HCT116 (cell line): ENCODE results near the gene WDFY2. TPM values are rescaled to one million over a fixed set of nuclear protein-coding genes. Genes with fewer than 3 reads are reported as not detected.

Experiments
- ATAC-seq: fragments of 200-7000 bp; cut with Tn5 transposase; 2 replicates; pipeline ENCODE4 v1.9.1; 2020; ENCODE audit warnings: mild to moderate bottlenecking, moderate library complexity
- BruUV-seq: library from RNA; stranded (reverse); fragments of 400-500 nt; replicated peaks from 2 replicates; lab custom pipeline; 2021; lab: Mats Ljungman, UMichigan
- CTCF ChIA-PET: fragments of 300-600 bp; sonication (Branson Sonifier 250); formaldehyde crosslinking; loops from one replicate; lab custom pipeline; 2021; ENCODE audit warnings: antibody characterized with exemption; lab: Charles Lee
- POLR2A ChIA-PET: fragments of 300-600, 350-600 bp; sonication (Branson Sonifier 250); formaldehyde crosslinking; loops from one replicate; lab custom pipeline; 2021; ENCODE audit warnings: antibody characterized with exemption; lab: Charles Lee
- RAD21 ChIA-PET, 2 experiments: fragments of 300-600 bp; sonication (Branson Sonifier 250); formaldehyde crosslinking; loops; one replicate each; lab custom pipeline; 2023; ENCODE audit warnings: low total read pairs in 2 of 2; ENCODE audit not compliant: uncharacterized antibody in 2 of 2, unreplicated experiment in 2 of 2, low non-redundant PET in 1 of 2; lab: Charles Lee
- DNase-seq: peaks from one replicate; pipeline ENCODE4 v3.0.0-alpha.2; 2010; ENCODE audit warnings: low read depth, low spot score
- H2AFZ ChIP-seq: fragments of 200-600 bp; shearing (Covaris generic), sonication (generic); 2 replicates; pipeline ENCODE4 v1.6.1; 2017; ENCODE audit warnings: low read depth, mixed run types, mixed read lengths, antibody characterized with exemption, low read length; ENCODE audit not compliant: poor library complexity, severe bottlenecking
- H3K27ac ChIP-seq: 2 replicates; pipeline ENCODE4 v1.5.1; 2012; ENCODE audit warnings: low read depth, low read length
- H3K27me3 ChIP-seq: fragments of 200-600 bp; sonication (generic); 2 replicates; pipeline ENCODE4 v1.6.1; 2016; ENCODE audit warnings: mixed run types, low read length, mixed read lengths; ENCODE audit not compliant: insufficient read depth
- H3K36me3 ChIP-seq, 2 experiments: fragments of 200-500 bp in 1 of 2; fragments of 200-600 bp in 1 of 2; sonication (Bioruptor generic) in 1 of 2; sonication (generic) in 1 of 2; 2 replicates each; pipeline versions ENCODE4 v1.5.1 to v1.6.1; 2014 to 2016; ENCODE audit warnings: low read length in 2 of 2, inconsistent platforms in 1 of 2, mixed read lengths in 1 of 2, mixed run types in 1 of 2; ENCODE audit not compliant: insufficient read depth in 2 of 2, control insufficient read depth in 1 of 2
- H3K4me1 ChIP-seq, 2 experiments: fragments of 200-600 bp in 1 of 2; sonication (generic) in 1 of 2; 2 replicates each; pipeline versions ENCODE4 v1.5.1 to v1.6.1; 2012 to 2017; ENCODE audit warnings: low read length in 2 of 2, inconsistent platforms in 1 of 2, mild to moderate bottlenecking in 1 of 2, mixed read lengths in 1 of 2, mixed run types in 1 of 2, moderate library complexity in 1 of 2; ENCODE audit not compliant: insufficient read depth in 2 of 2, control insufficient read depth in 1 of 2
- H3K4me2 ChIP-seq: fragments of 200-600 bp; sonication (generic); 2 replicates; pipeline ENCODE4 v1.6.1; 2017; ENCODE audit warnings: mixed run types, low read length, mixed read lengths
- H3K4me3 ChIP-seq, 2 experiments: fragments of 200-600 bp in 1 of 2; sonication (generic) in 1 of 2; replicated peaks in 1 of 2; 2 replicates each; pipeline ENCODE4 v1.5.1; 2011 to 2016; ENCODE audit warnings: low read length in 2 of 2, control low read depth in 1 of 2, low read depth in 1 of 2, mild to moderate bottlenecking in 1 of 2, mixed read lengths in 1 of 2, mixed run types in 1 of 2
- H3K79me2 ChIP-seq: fragments of 200-600 bp; sonication (generic); 2 replicates; pipeline ENCODE4 v1.6.1; 2017; ENCODE audit warnings: mild to moderate bottlenecking, mixed run types, low read length, moderate library complexity, mixed read lengths; ENCODE audit not compliant: insufficient read depth
- H3K9ac ChIP-seq: fragments of 200-600 bp; sonication (generic); 2 replicates; pipeline ENCODE4 v1.6.1; 2016; ENCODE audit warnings: low read length, mixed read lengths
- H3K9me2 ChIP-seq: fragments of 200-600 bp; sonication (generic), shearing (Covaris generic); 2 replicates; pipeline ENCODE4 v1.6.1; 2017; ENCODE audit warnings: mixed run types, mild to moderate bottlenecking, moderate library complexity; ENCODE audit not compliant: insufficient read depth
- H3K9me3 ChIP-seq, 2 experiments: fragments of 200-500 bp in 1 of 2; fragments of 200-600 bp in 1 of 2; sonication (Bioruptor generic) in 1 of 2; sonication (generic) in 1 of 2; 2 replicates each; pipeline ENCODE4 v1.6.1; 2014 to 2017; ENCODE audit warnings: low read length in 2 of 2, mixed read lengths in 2 of 2, inconsistent platforms in 1 of 2, low read depth in 1 of 2, mild to moderate bottlenecking in 1 of 2, mixed run types in 1 of 2, moderate library complexity in 1 of 2; ENCODE audit not compliant: control insufficient read depth in 1 of 2, insufficient read depth in 1 of 2
- H4K20me1 ChIP-seq: fragments of 200-600 bp; sonication (generic), shearing (Covaris generic); 2 replicates; pipeline ENCODE4 v1.6.1; 2017; ENCODE audit warnings: mixed run types, mild to moderate bottlenecking, moderate library complexity; ENCODE audit not compliant: insufficient read depth
- ATF3 ChIP-seq: IDR thresholded peaks from 2 replicates; pipeline ENCODE4 v1.6.1; 2012
- CBX3 ChIP-seq: IDR thresholded peaks from 2 replicates; pipeline ENCODE4 v1.6.1; 2012; ENCODE audit warnings: low read depth
- CEBPB ChIP-seq: IDR thresholded peaks from 2 replicates; pipeline ENCODE4 v1.6.1; 2012; ENCODE audit warnings: low read depth
- CTCF ChIP-seq, 3 experiments: fragments of 200-600 bp in 1 of 3; sonication (generic) in 1 of 3; IDR thresholded peaks in 2 of 3; conservative IDR thresholded peaks in 1 of 3; 2 replicates each; pipeline ENCODE4 v1.5.1; 2012 to 2017; ENCODE audit warnings: low read depth in 2 of 3, low read length in 2 of 3, antibody characterized with exemption in 1 of 3, borderline replicate concordance in 1 of 3, control low read depth in 1 of 3, mild to moderate bottlenecking in 1 of 3, mixed read lengths in 1 of 3, mixed run types in 1 of 3, moderate library complexity in 1 of 3; ENCODE audit not compliant: insufficient read depth in 1 of 3
- EGR1 ChIP-seq: IDR thresholded peaks from 2 replicates; pipeline ENCODE4 v1.6.1; 2012; ENCODE audit warnings: low read depth
- ELF1 ChIP-seq: IDR thresholded peaks from 2 replicates; pipeline ENCODE4 v1.6.1; 2012; ENCODE audit warnings: low read depth, borderline replicate concordance
- EZH2 ChIP-seq: fragments of 200-600 bp; sonication (generic); IDR thresholded peaks from 2 replicates; pipeline ENCODE4 v1.6.1; 2017; ENCODE audit warnings: antibody characterized with exemption, mixed run types
- EZH2phosphoT487 ChIP-seq: fragments of 200-600 bp; IDR thresholded peaks from 2 replicates; pipeline ENCODE4 v1.6.1; 2018; ENCODE audit warnings: antibody characterized with exemption, borderline replicate concordance
- JUND ChIP-seq: IDR thresholded peaks from 2 replicates; pipeline ENCODE4 v1.6.1; 2012
- MAX ChIP-seq: IDR thresholded peaks from 2 replicates; pipeline ENCODE4 v1.6.1; 2012
- POLR2A ChIP-seq: IDR thresholded peaks from 2 replicates; pipeline ENCODE4 v1.7.0; 2011; ENCODE audit warnings: borderline replicate concordance; ENCODE audit not compliant: insufficient read depth, insufficient read length; ENCODE audit errors: extremely low read depth
- POLR2AphosphoS5 ChIP-seq: IDR thresholded peaks from 2 replicates; pipeline ENCODE4 v1.6.1; 2011; ENCODE audit warnings: mild to moderate bottlenecking, low read depth, low read length, moderate library complexity
- RAD21 ChIP-seq: IDR thresholded peaks from 2 replicates; pipeline ENCODE4 v1.6.1; 2012; ENCODE audit warnings: low read depth, mild to moderate bottlenecking
- REST ChIP-seq: IDR thresholded peaks from 2 replicates; pipeline ENCODE4 v1.6.1; 2012; ENCODE audit warnings: low read depth
- SIN3A ChIP-seq: IDR thresholded peaks from 2 replicates; pipeline ENCODE4 v1.6.1; 2012; ENCODE audit warnings: low read depth
- SP1 ChIP-seq: IDR thresholded peaks from 2 replicates; pipeline ENCODE4 v1.6.1; 2012; ENCODE audit warnings: low read depth
- SRF ChIP-seq: IDR thresholded peaks from 2 replicates; pipeline ENCODE4 v1.6.1; 2012; ENCODE audit warnings: low read depth
- YY1 ChIP-seq: IDR thresholded peaks from 2 replicates; pipeline ENCODE4 v1.6.1; 2011; ENCODE audit warnings: low read length, low read depth, moderate library complexity, mild to moderate bottlenecking; ENCODE audit not compliant: insufficient replicate concordance; ENCODE audit errors: extremely low read depth
- ZBTB33 ChIP-seq: IDR thresholded peaks from 2 replicates; pipeline ENCODE4 v1.6.1; 2011; ENCODE audit warnings: mild to moderate bottlenecking, low read length, moderate library complexity; ENCODE audit not compliant: insufficient replicate concordance; ENCODE audit errors: extremely low read depth
- ZNF274 ChIP-seq: fragments of 200-500 bp; sonication (Bioruptor generic); IDR thresholded peaks from 2 replicates; pipeline ENCODE4 v1.6.1; 2014; ENCODE audit warnings: mild to moderate bottlenecking, low read depth, low read length, inconsistent platforms
- intact Hi-C: fragments of 100-400 bp; cut with micrococcal nuclease; formaldehyde crosslinking; loops from 2 replicates; pipeline ENCODE4 v1.10.0; 2022
- total RNA-seq: library from RNA; stranded (reverse); gene quantifications from one replicate; pipeline ENCODE4 v1.2.1, GENCODE V29; 2021; ENCODE audit not compliant: unreplicated experiment

The WDFY2 gene
- total RNA-seq, 1 experiment from 2014 or later, result 6.1 TPM

GRCh38 chr13:51765142-51765515 is 180.9 kb downstream of the WDFY2 start:
- CTCF ChIA-PET, result no interaction called here

More at GRCh38 chr13:51765142-51765515, 180.9 kb downstream of the WDFY2 start:
- BruUV-seq, result no TSS peak
- Histone ChIP-seq H3K9ac (no peak overlapping the region), H3K9me3 (no peaks in the 10 kb centered on the region), H4K20me1 (no peaks in the 10 kb centered on the region), H3K9me2 (no peaks in the 10 kb centered on the region), H3K4me2 (no peak overlapping the region), H2AFZ (no peak overlapping the region), H3K27me3 (no peaks in the 10 kb centered on the region), H3K36me3 (no peaks in the 10 kb centered on the region; a peak in 1 of 4 replicates), H3K27ac (no peak overlapping the region), H3K4me3 (no peak overlapping the region), H3K4me1 (peaks cover 5% of the 10 kb centered on the region in 2 experiments; a peak in 2 of 4 replicates), H3K79me2 (no peaks in the 10 kb centered on the region)
- POLR2A ChIA-PET, result no interaction called here
- ATAC-seq, result no peak
- intact Hi-C loops, result no loop called here
- RAD21 ChIA-PET, result no interaction called here
- no peak for TF ChIP-seq SIN3A
- no peak for TF ChIP-seq EZH2
- no peak for TF ChIP-seq ZBTB33
- TF ChIP-seq POLR2AphosphoS5, result no peak
- no peak for TF ChIP-seq EZH2phosphoT487
- no peak for TF ChIP-seq CTCF (IDR thresholded peaks at IDR 0.05 in 2 of 3, conservative IDR thresholded peaks at IDR 0.05 in 1 of 3; ENCODE audit: borderline replicate concordance in 1 of 3, insufficient read depth in 1 of 3, low read depth in 2 of 3, low read length in 2 of 3)
- TF ChIP-seq CEBPB, result no peak
- no peak for TF ChIP-seq JUND
- no peak for TF ChIP-seq CBX3
- no peak for TF ChIP-seq POLR2A
- TF ChIP-seq REST, result no peak
- no peak for TF ChIP-seq YY1
- no peak for TF ChIP-seq ZNF274
- TF ChIP-seq ELF1, result no peak
- no peak for TF ChIP-seq ATF3
- TF ChIP-seq SRF, result no peak
- TF ChIP-seq MAX, result no peak
- no peak for TF ChIP-seq SP1
- TF ChIP-seq RAD21, result no peak
- TF ChIP-seq EGR1, result no peak
- no peak for DNase-seq
